Calu3 (cell line): ENCODE data around the gene STK33. TPM values are rescaled to one million over a fixed set of nuclear protein-coding genes. Genes with fewer than 3 reads are reported as not detected.

Experiments
- BruUV-seq: library from RNA; stranded (reverse); fragments of 400-500 nt; replicated peaks from 2 replicates; lab custom pipeline; 2021; lab: Mats Ljungman, UMichigan
- CTCF ChIA-PET: fragments of 300-600 bp; sonication (Branson Sonifier 250); formaldehyde crosslinking; loops from one replicate; lab custom pipeline; 2022; ENCODE audit warnings: antibody characterized with exemption; lab: Charles Lee
- DNase-seq: peaks from one replicate; pipeline ENCODE4 v3.0.0; 2022
- H3K27ac Mint-ChIP-seq: one replicate; pipeline ENCODE4 v1.8.0; 2022; ENCODE audit warnings: mixed read lengths; ENCODE audit not compliant: unreplicated experiment
- H3K27me3 Mint-ChIP-seq: one replicate; pipeline ENCODE4 v1.8.0; 2022; ENCODE audit warnings: mixed read lengths; ENCODE audit not compliant: unreplicated experiment
- H3K36me3 Mint-ChIP-seq: one replicate; pipeline ENCODE4 v1.8.0; 2022; ENCODE audit warnings: mild to moderate bottlenecking, moderate library complexity, mixed read lengths; ENCODE audit not compliant: insufficient read depth, unreplicated experiment
- H3K4me1 Mint-ChIP-seq: one replicate; pipeline ENCODE4 v1.8.0; 2022; ENCODE audit warnings: mild to moderate bottlenecking, low read depth, mixed read lengths; ENCODE audit not compliant: unreplicated experiment
- H3K4me3 Mint-ChIP-seq: one replicate; pipeline ENCODE4 v1.8.0; 2022; ENCODE audit warnings: mild to moderate bottlenecking, low read depth, moderate library complexity, mixed read lengths; ENCODE audit not compliant: unreplicated experiment
- H3K9me3 Mint-ChIP-seq: one replicate; pipeline ENCODE4 v1.8.0; 2022; ENCODE audit warnings: low read depth, mixed read lengths; ENCODE audit not compliant: unreplicated experiment
- intact Hi-C: fragments of 100-400 bp; cut with micrococcal nuclease; formaldehyde crosslinking; loops from one replicate; pipeline ENCODE4 v1.10.0; 2022; ENCODE audit not compliant: unreplicated experiment
- total RNA-seq: library from RNA; stranded (reverse); gene quantifications from 2 replicates; pipeline ENCODE4 v1.2.3, GENCODE V29; 2022
- TF ChIP-seq, protein P1 (sequence below): fragments of 200-600 bp; IDR thresholded peaks from one replicate; pipeline ENCODE4 v1.8.0; 2022; ENCODE audit warnings: antibody characterized with exemption; ENCODE audit not compliant: unreplicated experiment

The STK33 gene
- total RNA-seq, 1 experiment from 2014 or later: 3.0 TPM

DNA sequence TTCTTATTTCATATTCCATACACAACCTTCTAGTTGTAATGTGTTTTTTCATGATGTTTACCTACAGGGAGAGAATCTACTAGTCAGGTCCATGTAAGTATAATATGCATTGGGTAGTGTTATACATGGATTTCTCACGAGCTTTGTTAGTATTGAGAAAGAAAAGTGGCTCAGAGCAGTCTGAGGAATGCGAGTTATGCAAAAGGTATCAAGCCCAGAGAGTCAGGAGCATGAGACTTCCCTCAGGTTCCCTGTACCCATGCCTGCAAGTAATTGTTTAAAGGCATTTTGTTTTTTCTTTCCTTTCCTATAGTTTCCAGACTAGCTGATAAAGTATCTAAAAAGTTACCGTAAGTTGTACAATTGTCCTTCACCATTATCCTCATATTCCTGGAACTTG, 66.1 kb downstream of the STK33 start:
- DNase-seq: no peak
- H3K27ac Mint-ChIP-seq: no peak overlapping the region
- TF ChIP-seq, protein P1, sequence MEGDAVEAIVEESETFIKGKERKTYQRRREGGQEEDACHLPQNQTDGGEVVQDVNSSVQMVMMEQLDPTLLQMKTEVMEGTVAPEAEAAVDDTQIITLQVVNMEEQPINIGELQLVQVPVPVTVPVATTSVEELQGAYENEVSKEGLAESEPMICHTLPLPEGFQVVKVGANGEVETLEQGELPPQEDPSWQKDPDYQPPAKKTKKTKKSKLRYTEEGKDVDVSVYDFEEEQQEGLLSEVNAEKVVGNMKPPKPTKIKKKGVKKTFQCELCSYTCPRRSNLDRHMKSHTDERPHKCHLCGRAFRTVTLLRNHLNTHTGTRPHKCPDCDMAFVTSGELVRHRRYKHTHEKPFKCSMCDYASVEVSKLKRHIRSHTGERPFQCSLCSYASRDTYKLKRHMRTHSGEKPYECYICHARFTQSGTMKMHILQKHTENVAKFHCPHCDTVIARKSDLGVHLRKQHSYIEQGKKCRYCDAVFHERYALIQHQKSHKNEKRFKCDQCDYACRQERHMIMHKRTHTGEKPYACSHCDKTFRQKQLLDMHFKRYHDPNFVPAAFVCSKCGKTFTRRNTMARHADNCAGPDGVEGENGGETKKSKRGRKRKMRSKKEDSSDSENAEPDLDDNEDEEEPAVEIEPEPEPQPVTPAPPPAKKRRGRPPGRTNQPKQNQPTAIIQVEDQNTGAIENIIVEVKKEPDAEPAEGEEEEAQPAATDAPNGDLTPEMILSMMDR: no peak
- intact Hi-C loops: no loop called here
- no peaks in the 10 kb centered on the region for H3K4me1 Mint-ChIP-seq
- CTCF ChIA-PET: interaction anchor here (0.6 kb wide), 1 partner anchor 32 kb away, joined by 3 read pairs; no protein-coding TSS in a partner anchor
- H3K9me3 Mint-ChIP-seq: no peaks in the 10 kb centered on the region
- BruUV-seq: no TSS peak
- no peaks in the 10 kb centered on the region for H3K36me3 Mint-ChIP-seq
- H3K27me3 Mint-ChIP-seq: no peaks in the 10 kb centered on the region
- no peak overlapping the region for H3K4me3 Mint-ChIP-seq

- BruUV-seq: no TSS peak
- TF ChIP-seq, protein P1: no peak
- no peaks in the 10 kb centered on the region for H3K9me3 Mint-ChIP-seq
Measured at GRCh38 chr11:8523396-8523795, 70.6 kb downstream of the STK33 start.

DNA sequence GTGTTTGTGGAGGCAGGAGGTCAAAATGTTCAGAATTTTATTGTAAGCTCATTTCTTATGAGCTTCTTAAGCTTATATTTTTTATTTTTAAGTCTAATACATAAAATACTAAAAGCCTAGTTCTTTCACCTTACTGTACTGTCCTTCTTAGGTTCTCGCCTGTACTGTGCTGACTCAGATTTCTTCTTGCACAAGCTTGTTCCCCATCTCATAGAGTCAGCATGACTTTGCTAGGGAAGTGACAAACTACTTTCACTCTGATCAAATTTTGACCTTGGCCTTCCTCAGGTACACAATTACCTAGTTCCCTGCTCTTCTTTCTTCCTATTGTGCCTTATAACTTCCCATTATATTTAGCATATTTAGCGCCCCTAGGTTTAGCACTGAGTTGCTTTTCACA, 81.5 kb downstream of the STK33 start:
- DNase-seq: no peak
- TF ChIP-seq, protein P1: no peak
- intact Hi-C loops: no loop called here
- H3K36me3 Mint-ChIP-seq: no peaks in the 10 kb centered on the region
- no peak overlapping the region for H3K27ac Mint-ChIP-seq
- CTCF ChIA-PET: no interaction called here
- no TSS peak for BruUV-seq
- H3K9me3 Mint-ChIP-seq: peaks cover 3% of the 10 kb centered on the region
- no peak overlapping the region for H3K4me3 Mint-ChIP-seq
- no peaks in the 10 kb centered on the region for H3K4me1 Mint-ChIP-seq
- peaks cover 15% of the 10 kb centered on the region for H3K27me3 Mint-ChIP-seq

More at GRCh38 chr11:8523396-8523795, 70.6 kb downstream of the STK33 start:
- Mint-ChIP-seq H3K4me3 (no peak overlapping the region), H3K27me3 (peaks cover 15% of the 10 kb centered on the region), H3K27ac (no peak overlapping the region), H3K36me3 (no peaks in the 10 kb centered on the region), H3K4me1 (no peaks in the 10 kb centered on the region)
- intact Hi-C loops: no loop called here
- no peak for DNase-seq
- CTCF ChIA-PET: no interaction called here

- no peaks in the 10 kb centered on the region for H3K4me1 Mint-ChIP-seq
- no TSS peak for BruUV-seq
- CTCF ChIA-PET: interaction anchor here (0.9 kb wide), 1 partner anchor 235 kb away, joined by 4 read pairs; no protein-coding TSS in a partner anchor
- H3K27ac Mint-ChIP-seq: no peak overlapping the region
- no peaks in the 10 kb centered on the region for H3K9me3 Mint-ChIP-seq
- no peak for DNase-seq
- TF ChIP-seq, protein P1: no peak
- H3K4me3 Mint-ChIP-seq: no peak overlapping the region
- peaks cover 14% of the 10 kb centered on the region for H3K27me3 Mint-ChIP-seq
- H3K36me3 Mint-ChIP-seq: no peaks in the 10 kb centered on the region
- intact Hi-C loops: no loop called here
Measured at GRCh38 chr11:8503910-8504364, 90.1 kb downstream of the STK33 start.
